ENCODE data around the gene PLEKHJ1. TPM values are rescaled to one million over a fixed set of nuclear protein-coding genes. Genes with fewer than 3 reads are reported as not detected.

PLEKHJ1 gene
- polyA plus RNA-seq, 2 of the 4 experiments (the other 2 are of a cell fraction): 19.9 to 33.9 TPM

DNA sequence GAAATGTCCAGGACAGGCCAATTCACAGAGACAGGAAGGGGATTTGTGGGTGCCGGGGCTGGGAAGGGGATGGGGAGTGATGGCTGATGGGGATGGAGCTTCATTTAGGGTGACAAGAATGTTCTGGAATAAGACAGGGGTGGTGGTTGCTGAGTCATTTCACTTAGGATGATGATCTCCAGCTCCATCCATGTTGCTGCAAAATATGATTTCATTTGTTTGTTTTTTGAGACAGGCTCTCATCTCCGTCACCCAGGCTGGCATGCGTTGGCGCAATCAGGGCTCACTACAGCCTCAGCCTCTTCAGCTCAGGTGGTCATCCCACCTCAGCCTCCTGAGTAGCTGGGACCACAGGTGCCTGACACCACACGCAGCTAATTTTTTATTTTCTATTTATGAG lies 23.2 kb upstream of the PLEKHJ1 start (continued):
- TF ChIP-seq PBX3 (IDR thresholded peaks at IDR 0.05) (no peak), BHLHE40 (IDR thresholded peaks at IDR 0.05; ENCODE audit: low read depth, low read length) (no peak), CBX2 (IDR thresholded peaks at IDR 0.05; ENCODE audit: borderline replicate concordance, low read depth) (no peak), JUN (IDR thresholded peaks at IDR 0.05) (no peak), CBX8 (IDR thresholded peaks at IDR 0.05) (no peak)

DNA sequence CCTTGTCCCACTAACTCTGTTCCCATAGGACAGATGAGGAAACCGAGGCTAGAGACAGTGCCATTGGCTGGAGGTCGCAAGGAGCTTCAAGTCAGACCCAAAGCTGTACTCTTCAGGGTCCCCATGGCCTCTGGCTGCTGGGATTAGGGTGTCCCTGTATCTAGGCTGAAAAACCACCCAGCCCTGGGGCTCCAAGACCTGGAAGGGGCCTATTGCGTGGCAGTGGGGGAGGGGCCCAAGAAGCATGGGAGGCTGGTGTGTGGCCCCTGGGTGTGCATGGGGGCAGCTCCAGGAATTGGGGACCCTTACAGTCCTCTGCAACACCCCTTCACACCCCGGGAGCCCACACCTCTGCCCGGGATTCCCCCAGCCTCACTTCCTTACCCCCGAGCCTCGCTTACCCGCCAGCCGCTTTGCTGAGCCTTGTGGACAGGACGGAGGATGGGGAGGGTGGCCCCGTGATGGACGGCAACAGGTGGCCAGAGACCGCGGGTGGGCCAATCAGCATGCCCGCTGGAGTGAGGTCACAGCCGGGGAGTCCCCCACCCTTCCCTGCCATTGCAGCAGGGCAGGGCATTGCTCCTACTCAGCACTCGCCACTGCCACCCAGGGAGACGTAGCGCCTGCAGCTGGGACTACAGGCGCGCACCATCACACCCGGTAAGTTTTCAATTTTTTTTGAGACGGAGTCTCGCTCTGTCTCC lies 20.0 kb upstream of the PLEKHJ1 start, which contains the start of gene JSRP1:
JSRP1 (minus strand) TSS at position 436 of the 704 bp plus-strand sequence. CDS start 1,103 bp downstream, outside the sequence.
- Histone ChIP-seq H3K4me1 (peaks cover 9% of the 10 kb centered on the region), H3K9me3 (no peaks in the 10 kb centered on the region), H3K27ac (no peak within 1 kb of the TSS), H3K4me2 (no peak within 1 kb of the TSS), H3K4me3 (no peak within 1 kb of the TSS)
- ChIA-PET CTCF (no interaction called here), POLR2A (no interaction called here)
- TF ChIP-seq HOXA7 (CRISPR knock-in tag; IDR thresholded peaks at IDR 0.05) (no peak), HOXB5 (CRISPR knock-in tag; IDR thresholded peaks at IDR 0.05) (no peak), POLR2A (IDR thresholded peaks at IDR 0.05; ENCODE audit: low read length) (no peak), FOXS1 (CRISPR knock-in tag; IDR thresholded peaks at IDR 0.05) (no peak), FOSB (CRISPR knock-in tag; IDR thresholded peaks at IDR 0.05) (no peak), KDM1A (IDR thresholded peaks at IDR 0.05; ENCODE audit: low read depth) (no peak), POLR2AphosphoS2 (conservative IDR thresholded peaks at IDR 0.05; ENCODE audit: low read length) (no peak), ZSCAN20 (CRISPR knock-in tag; IDR thresholded peaks at IDR 0.05) (no peak), NR3C1 (IDR thresholded peaks at IDR 0.05) (no peak), CBX8 (IDR thresholded peaks at IDR 0.05) (no peak), CHD2 (IDR thresholded peaks at IDR 0.05; ENCODE audit: low read length, partially characterized antibody) (no peak)
- TF ChIP-seq, protein P1, sequence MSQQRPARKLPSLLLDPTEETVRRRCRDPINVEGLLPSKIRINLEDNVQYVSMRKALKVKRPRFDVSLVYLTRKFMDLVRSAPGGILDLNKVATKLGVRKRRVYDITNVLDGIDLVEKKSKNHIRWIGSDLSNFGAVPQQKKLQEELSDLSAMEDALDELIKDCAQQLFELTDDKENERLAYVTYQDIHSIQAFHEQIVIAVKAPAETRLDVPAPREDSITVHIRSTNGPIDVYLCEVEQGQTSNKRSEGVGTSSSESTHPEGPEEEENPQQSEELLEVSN (IDR thresholded peaks at IDR 0.05; ENCODE audit: borderline replicate concordance, low read depth): no peak
- 96% methylated on average over 10 of the region's 24 CpGs for WGBS (ENCODE audit: missing lambda C conversion rate)
- no peak for ATAC-seq
- FAIRE-seq: no peak
- no peak for DNase-seq (ENCODE audit: low read depth in 1 of 2, low spot score in 1 of 2)

- Histone ChIP-seq H3K4me1 (peaks cover 9% of the 10 kb centered on the region), H3K4me3 (no peak overlapping the region), H3K27ac (no peak overlapping the region), H3K4me2 (no peak overlapping the region), H3K9me3 (no peaks in the 10 kb centered on the region)
- no peak for FAIRE-seq
- CTCF ChIA-PET: interaction anchor here (0.5 to 1.5 kb wide), 3 partner anchors 16 to 236 kb away, joined by 3 to 5 read pairs (median 4); partner anchors contain the start of gene PLEKHJ1
- 91% methylated on average over 9 of the region's 16 CpGs for WGBS (ENCODE audit: missing lambda C conversion rate)
- POLR2A ChIA-PET: no interaction called here
- no peak for DNase-seq (ENCODE audit: low read depth in 1 of 2, low spot score in 1 of 2)
- ATAC-seq: peak; percentile 5 to 7; a peak in 1 of 6 replicates
- TF ChIP-seq, protein P2, sequence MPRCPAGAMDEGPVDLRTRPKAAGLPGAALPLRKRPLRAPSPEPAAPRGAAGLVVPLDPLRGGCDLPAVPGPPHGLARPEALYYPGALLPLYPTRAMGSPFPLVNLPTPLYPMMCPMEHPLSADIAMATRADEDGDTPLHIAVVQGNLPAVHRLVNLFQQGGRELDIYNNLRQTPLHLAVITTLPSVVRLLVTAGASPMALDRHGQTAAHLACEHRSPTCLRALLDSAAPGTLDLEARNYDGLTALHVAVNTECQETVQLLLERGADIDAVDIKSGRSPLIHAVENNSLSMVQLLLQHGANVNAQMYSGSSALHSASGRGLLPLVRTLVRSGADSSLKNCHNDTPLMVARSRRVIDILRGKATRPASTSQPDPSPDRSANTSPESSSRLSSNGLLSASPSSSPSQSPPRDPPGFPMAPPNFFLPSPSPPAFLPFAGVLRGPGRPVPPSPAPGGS (IDR thresholded peaks at IDR 0.05): no peak
- TF ChIP-seq ZC3H11A (IDR thresholded peaks at IDR 0.05): no peak
These were observed 19.1 kb upstream of the PLEKHJ1 start for GRCh38 chr19:2255112-2255845.

Measured in A549 (cell line).